ENCODE data around the gene FGF11. TPM values are rescaled to one million over a fixed set of nuclear protein-coding genes. Genes with fewer than 3 reads are reported as not detected.
A peak's percentile ranks its signal among the peaks of the same experiment; 100 is the strongest.
"Not testable (repeated sequence)": the region's sequence is repeated elsewhere in the genome, so short reads cannot be mapped to it uniquely, and the experiment has no call there.

FGF11 gene
- total and polyA plus RNA-seq, 8 donors = 0.37 to 15.6 (median 1.7) TPM; not detected in 4

- H3K9me3 ChIP-seq = no peaks in the 10 kb centered on the region
- peaks cover 20 to 58% (median 55%) of the 10 kb centered on the region in 4 donors for H3K36me3 ChIP-seq
- TF ChIP-seq POLR2AphosphoS5 (IDR thresholded peaks at IDR 0.05) = no peak
- TF ChIP-seq CTCF (IDR thresholded peaks at IDR 0.05) = no peak
- no peak for TF ChIP-seq EP300 (IDR thresholded peaks at IDR 0.05)
- no peak for TF ChIP-seq POLR2A (IDR thresholded peaks at IDR 0.05)
- no peaks in the 10 kb centered on the region for H3K27me3 ChIP-seq
- WGBS, 5 donors = 77 to 91% (median 88%) methylated on average over 9 of the region's 9 CpGs
- intact Hi-C loops (cut with DNase I; ENCODE audit: low total_unique reads) = no loop called here
- no peak for DNase-seq
- peaks cover 20 to 58% (median 39%) of the 10 kb centered on the region in 4 donors for H3K4me1 ChIP-seq
- no peak overlapping the region for H3K4me3 ChIP-seq
- H3K27ac ChIP-seq = peak overlapping the region in 4 of 5 donors; percentile 38 to 70 (median 62)
These were observed 27.0 kb downstream of the FGF11 start for GRCh38 chr17:7466318-7466638.

GRCh38 chr17:7466639-7467341 lies 27.5 kb downstream of the FGF11 start:
- intact Hi-C loops (cut with DNase I; ENCODE audit: low total_unique reads) = no loop called here

GRCh38 chr17:7467498-7467897 lies 28.2 kb downstream of the FGF11 start:
- peaks cover 28 to 70% (median 50%) of the 10 kb centered on the region in 4 donors for H3K4me1 ChIP-seq
- H3K9me3 ChIP-seq = no peaks in the 10 kb centered on the region
- H3K27ac ChIP-seq = peak overlapping the region in 4 of 5 donors; percentile 38 to 70 (median 62)
- DNase-seq = no peak
- intact Hi-C loops (cut with DNase I; ENCODE audit: low total_unique reads) = no loop called here
- H3K36me3 ChIP-seq = peaks cover 15 to 49% (median 46%) of the 10 kb centered on the region in 4 donors
- 83 to 93% (median 84%) methylated on average over 3 of the region's 3 CpGs for WGBS, 5 donors
- H3K4me3 ChIP-seq = no peak overlapping the region
- H3K27me3 ChIP-seq = no peaks in the 10 kb centered on the region
- TF ChIP-seq EP300 (IDR thresholded peaks at IDR 0.05) (no peak), POLR2AphosphoS5 (IDR thresholded peaks at IDR 0.05) (no peak), POLR2A (IDR thresholded peaks at IDR 0.05) (no peak), CTCF (IDR thresholded peaks at IDR 0.05) (no peak)

More at GRCh38 chr17:7466639-7467341, 27.5 kb downstream of the FGF11 start:
- H3K36me3 ChIP-seq = peaks cover 20 to 56% (median 53%) of the 10 kb centered on the region in 4 donors
- no peaks in the 10 kb centered on the region for H3K27me3 ChIP-seq
- H3K27ac ChIP-seq = peak overlapping the region in 4 of 5 donors; percentile 38 to 70 (median 62)
- no peak for TF ChIP-seq POLR2A (IDR thresholded peaks at IDR 0.05)
- TF ChIP-seq POLR2AphosphoS5 (IDR thresholded peaks at IDR 0.05) = peak in 1 of 3 donors; percentile 32
- WGBS, 5 donors = 67 to 83% (median 82%) methylated on average over 15 to 16 of the region's 16 CpGs
- H3K4me3 ChIP-seq = no peak overlapping the region
- peaks cover 25 to 63% (median 43%) of the 10 kb centered on the region in 4 donors for H3K4me1 ChIP-seq
- no peaks in the 10 kb centered on the region for H3K9me3 ChIP-seq
- peak; percentile 47 to 60 for DNase-seq

- Histone ChIP-seq H3K4me3 (no peak overlapping the region), H3K27ac (no peak overlapping the region), H3K4me1 (peaks cover 28 to 74% (median 52%) of the 10 kb centered on the region in 4 donors), H3K27me3 (no peaks in the 10 kb centered on the region), H3K9me3 (no peaks in the 10 kb centered on the region), H3K36me3 (peaks cover 7 to 41% (median 38%) of the 10 kb centered on the region in 4 donors)
- no peak for DNase-seq
- intact Hi-C loops (cut with DNase I; ENCODE audit: low total_unique reads) = no loop called here
- 93 to 97% (median 96%) methylated on average over 11 of the region's 11 CpGs for WGBS, 5 donors
- no peak for TF ChIP-seq EP300 (IDR thresholded peaks at IDR 0.05)
These were observed 29.0 kb downstream of the FGF11 start for GRCh38 chr17:7468290-7468689.

GRCh38 chr17:7468804-7469389 lies 29.6 kb downstream of the FGF11 start:
- intact Hi-C loops (cut with DNase I; ENCODE audit: low total_unique reads) = no loop called here
- H3K4me3 ChIP-seq = no peak overlapping the region
- H3K36me3 ChIP-seq = peaks cover 3 to 35% (median 32%) of the 10 kb centered on the region in 4 donors
- no peaks in the 10 kb centered on the region for H3K9me3 ChIP-seq
- no peaks in the 10 kb centered on the region for H3K27me3 ChIP-seq
- H3K27ac ChIP-seq = no peak overlapping the region
- no peak for DNase-seq
- WGBS, 5 donors = 68 to 76% (median 72%) methylated on average over 12 of the region's 12 CpGs
- TF ChIP-seq POLR2A (IDR thresholded peaks at IDR 0.05) (no peak), CTCF (IDR thresholded peaks at IDR 0.05) (no peak), EP300 (IDR thresholded peaks at IDR 0.05) (no peak), POLR2AphosphoS5 (IDR thresholded peaks at IDR 0.05) (no peak)
- H3K4me1 ChIP-seq = peaks cover 28 to 80% (median 53%) of the 10 kb centered on the region in 4 donors

GRCh38 chr17:7469843-7470242 lies 30.5 kb downstream of the FGF11 start:
- intact Hi-C loops (cut with DNase I; ENCODE audit: low total_unique reads) = not testable (repeated sequence)
- Histone ChIP-seq H3K36me3 (peaks cover 0 to 25% (median 23%) of the 10 kb centered on the region in 4 donors), H3K4me1 (peaks cover 28 to 88% (median 57%) of the 10 kb centered on the region in 4 donors)

GRCh38 chr17:7470457-7470973 lies 31.2 kb downstream of the FGF11 start:
- H3K27me3 ChIP-seq; H3K27ac ChIP-seq; H3K4me3 ChIP-seq; intact Hi-C loops (cut with DNase I; ENCODE audit: low total_unique reads); H3K9me3 ChIP-seq; DNase-seq: not testable (repeated sequence)
- Histone ChIP-seq H3K36me3 (peaks cover 0 to 21% (median 17%) of the 10 kb centered on the region in 4 donors), H3K4me1 (peaks cover 33 to 94% (median 62%) of the 10 kb centered on the region in 4 donors)
- 55 to 63% (median 63%) methylated on average over 8 of the region's 8 CpGs for WGBS, 5 donors

More at GRCh38 chr17:7469843-7470242, 30.5 kb downstream of the FGF11 start:
- 89 to 95% (median 95%) methylated on average over 12 of the region's 12 CpGs for WGBS, 5 donors
- not testable (repeated sequence) for DNase-seq, H3K4me3 ChIP-seq, H3K9me3 ChIP-seq, H3K27me3 ChIP-seq, H3K27ac ChIP-seq

All from stomach (tissue), 9 donors.